Esophagus muscularis mucosa (tissue), 4 donors: Measurements from ENCODE around the gene UGDH. TPM values are rescaled to one million over a fixed set of nuclear protein-coding genes. Genes with fewer than 3 reads are reported as not detected.
"Not testable (repeated sequence)": the region's sequence is repeated elsewhere in the genome, so short reads cannot be mapped to it uniquely, and the experiment has no call there.

Experiments used
- DNase-seq: peaks from one replicate; pipeline ENCODE4 v3.0.0-alpha.2; 2017; ENCODE audit errors: extremely low spot score
- H3K27ac ChIP-seq, 4 donors: fragments of 200-600 bp; sonication (generic); replicated peaks in 1 of 4; 1 replicate in 3 of 4; 2 replicates in 1 of 4; pipeline ENCODE4 v1.5.1; 2016 to 2019; ENCODE audit warnings: mild to moderate bottlenecking in 1 of 4
- H3K27me3 ChIP-seq, 4 donors: fragments of 200-600 bp; sonication (generic); one replicate each; pipeline versions ENCODE4 v1.5.1 to v1.6.0; 2016 to 2019
- H3K36me3 ChIP-seq, 4 donors: fragments of 200-600 bp; sonication (generic); one replicate each; pipeline ENCODE4 v1.5.1; 2016 to 2019
- H3K4me1 ChIP-seq, 4 donors: fragments of 200-600 bp; sonication (generic); one replicate each; pipeline ENCODE4 v1.5.1; 2016 to 2019
- H3K4me3 ChIP-seq, 4 donors: fragments of 200-600 bp; sonication (generic); 1 replicate in 2 of 4; 2 replicates in 2 of 4; pipeline ENCODE4 v1.5.1; 2016 to 2019; ENCODE audit warnings: mild to moderate bottlenecking in 4 of 4, moderate library complexity in 1 of 4
- H3K9me3 ChIP-seq, 4 donors: fragments of 200-600 bp; sonication (generic); 1 replicate in 3 of 4; 2 replicates in 1 of 4; pipeline ENCODE4 v1.5.1; 2016 to 2019
- CTCF ChIP-seq, 3 experiments: fragments of 200-600 bp in 2 of 3; fragments of 450-650 bp in 1 of 3; sonication (generic) in 2 of 3; IDR thresholded peaks; one replicate each; pipeline ENCODE4 v1.5.1; 2017 to 2019; ENCODE audit warnings: antibody characterized with exemption in 3 of 3, mild to moderate bottlenecking in 2 of 3, moderate library complexity in 1 of 3
- EP300 ChIP-seq: sonication (generic); formaldehyde crosslinking; IDR thresholded peaks from one replicate; pipeline ENCODE4 v1.6.1; 2017; ENCODE audit warnings: antibody characterized with exemption
- POLR2A ChIP-seq: fragments of 450-650 bp; IDR thresholded peaks from one replicate; pipeline ENCODE4 v1.6.1; 2017; ENCODE audit warnings: antibody characterized with exemption, moderate library complexity, mild to moderate bottlenecking, low read depth
- POLR2AphosphoS5 ChIP-seq, 2 donors: sonication (generic); formaldehyde crosslinking; IDR thresholded peaks; one replicate each; pipeline ENCODE4 v1.6.1; 2017; ENCODE audit warnings: antibody characterized with exemption in 2 of 2
- WGBS: methylation state at CpG from one replicate; pipeline ENCODE4 v1.1.5; 2018; 5-methylcytosine and 5-hydroxymethylcytosine counted together
- intact Hi-C: fragments of 100-400 bp; cut with DNase I; formaldehyde crosslinking; loops from one replicate; pipeline ENCODE4 v1.15.1; 2023
- total RNA-seq, 4 donors: library from RNA; depleted of rRNA; stranded (reverse); fragments of >200 nt; gene quantifications; one replicate each; pipeline versions ENCODE4 v1.1.0 to v1.2.1, GENCODE V29; 2016

The UGDH gene
- total RNA-seq, 4 donors from 2014 or later, result 36.4 to 180 (median 42.1) TPM

- H3K27me3 ChIP-seq, result no peaks in the 10 kb centered on the region
- intact Hi-C loops, result no loop called here
- no peak overlapping the region for H3K4me3 ChIP-seq
- WGBS, result 86% methylated on average over 5 of the region's 5 CpGs
- H3K4me1 ChIP-seq, result no peaks in the 10 kb centered on the region
- no peaks in the 10 kb centered on the region for H3K9me3 ChIP-seq
- TF ChIP-seq CTCF (IDR thresholded peaks at IDR 0.05) (no peak), POLR2AphosphoS5 (IDR thresholded peaks at IDR 0.05) (no peak)
- no peak for DNase-seq
- H3K36me3 ChIP-seq, result peaks cover 0 to 12% (median 3%) of the 10 kb centered on the region in 4 donors
- no peak overlapping the region for H3K27ac ChIP-seq
Measured at GRCh38 chr4:39543034-39543433, 15.8 kb upstream of the UGDH start.

GRCh38 chr4:39542611-39543012 is 15.4 kb upstream of the UGDH start:
- no peaks in the 10 kb centered on the region for H3K4me1 ChIP-seq
- H3K4me3 ChIP-seq, result no peak overlapping the region
- DNase-seq, result no peak
- no peaks in the 10 kb centered on the region for H3K27me3 ChIP-seq
- peaks cover 0 to 12% (median 3%) of the 10 kb centered on the region in 4 donors for H3K36me3 ChIP-seq
- 53% methylated on average over 4 of the region's 4 CpGs for WGBS
- TF ChIP-seq POLR2AphosphoS5 (IDR thresholded peaks at IDR 0.05) (no peak), EP300 (no peak), POLR2A (no peak), CTCF (IDR thresholded peaks at IDR 0.05) (no peak)
- no peak overlapping the region for H3K27ac ChIP-seq
- no peaks in the 10 kb centered on the region for H3K9me3 ChIP-seq
- intact Hi-C loops, result no loop called here

GRCh38 chr4:39541987-39542610 is 14.9 kb upstream of the UGDH start:
- 67% methylated on average over 7 of the region's 7 CpGs for WGBS
- no peaks in the 10 kb centered on the region for H3K9me3 ChIP-seq
- peaks cover 0 to 12% (median 3%) of the 10 kb centered on the region in 4 donors for H3K36me3 ChIP-seq
- H3K27ac ChIP-seq, result no peak overlapping the region
- H3K27me3 ChIP-seq, result no peaks in the 10 kb centered on the region
- no peak for DNase-seq
- H3K4me3 ChIP-seq, result no peak overlapping the region
- intact Hi-C loops, result no loop called here
- TF ChIP-seq POLR2AphosphoS5 (IDR thresholded peaks at IDR 0.05) (no peak), CTCF (IDR thresholded peaks at IDR 0.05) (no peak), EP300 (no peak), POLR2A (no peak)
- H3K4me1 ChIP-seq, result no peaks in the 10 kb centered on the region

GRCh38 chr4:39539089-39539611 is 11.9 kb upstream of the UGDH start:
- Histone ChIP-seq H3K4me3 (no peak overlapping the region), H3K27me3 (no peaks in the 10 kb centered on the region), H3K36me3 (peaks cover 0 to 18% (median 12%) of the 10 kb centered on the region in 4 donors), H3K27ac (no peak overlapping the region), H3K4me1 (no peaks in the 10 kb centered on the region), H3K9me3 (no peaks in the 10 kb centered on the region)
- WGBS, result 94% methylated on average over 5 of the region's 5 CpGs
- intact Hi-C loops, result no loop called here
- no peak for DNase-seq
- TF ChIP-seq CTCF (IDR thresholded peaks at IDR 0.05) (no peak), POLR2A (no peak), EP300 (no peak), POLR2AphosphoS5 (IDR thresholded peaks at IDR 0.05) (no peak)

GRCh38 chr4:39533541-39533940 is 6.3 kb upstream of the UGDH start:
- peaks cover 5 to 9% (median 7%) of the 10 kb centered on the region in 4 donors for H3K4me1 ChIP-seq
- peaks cover 0 to 40% (median 22%) of the 10 kb centered on the region in 4 donors for H3K36me3 ChIP-seq
- no peak for DNase-seq
- no peak overlapping the region for H3K27ac ChIP-seq
- H3K4me3 ChIP-seq, result no peak overlapping the region
- TF ChIP-seq CTCF (IDR thresholded peaks at IDR 0.05), result no peak
- no peak for TF ChIP-seq POLR2A
- TF ChIP-seq EP300, result no peak
- TF ChIP-seq POLR2AphosphoS5 (IDR thresholded peaks at IDR 0.05), result no peak
- H3K9me3 ChIP-seq, result no peaks in the 10 kb centered on the region
- H3K27me3 ChIP-seq, result no peaks in the 10 kb centered on the region
- WGBS, result 91% methylated on average over 5 of the region's 5 CpGs
- intact Hi-C loops, result loop anchor here (5.0 kb wide), 1 partner anchor 94 kb away; no protein-coding TSS in a partner anchor

- not testable (repeated sequence) for H3K27ac ChIP-seq, H3K27me3 ChIP-seq, H3K9me3 ChIP-seq, H3K4me3 ChIP-seq, DNase-seq
- H3K4me1 ChIP-seq, result peaks cover 11 to 14% (median 12%) of the 10 kb centered on the region in 4 donors
- 98% methylated on average over 3 of the region's 3 CpGs for WGBS
- intact Hi-C loops, result loop anchor here (5.0 kb wide), 1 partner anchor 95 kb away; no protein-coding TSS in a partner anchor
- H3K36me3 ChIP-seq, result peaks cover 0 to 40% (median 22%) of the 10 kb centered on the region in 4 donors
Measured at GRCh38 chr4:39532237-39532636, 5.0 kb upstream of the UGDH start.
